Midbrain (tissue), 1 donor: Measurements from ENCODE around the gene ANKRD10.
"Not testable (repeated sequence)": the region's sequence is repeated elsewhere in the genome, so short reads cannot be mapped to it uniquely, and the experiment has no call there.

ENCODE experiments used
- DNase-seq: peaks from one replicate; lab custom pipeline; 2025; lab: John Stamatoyannopoulos, UW

Gene ANKRD10

DNA sequence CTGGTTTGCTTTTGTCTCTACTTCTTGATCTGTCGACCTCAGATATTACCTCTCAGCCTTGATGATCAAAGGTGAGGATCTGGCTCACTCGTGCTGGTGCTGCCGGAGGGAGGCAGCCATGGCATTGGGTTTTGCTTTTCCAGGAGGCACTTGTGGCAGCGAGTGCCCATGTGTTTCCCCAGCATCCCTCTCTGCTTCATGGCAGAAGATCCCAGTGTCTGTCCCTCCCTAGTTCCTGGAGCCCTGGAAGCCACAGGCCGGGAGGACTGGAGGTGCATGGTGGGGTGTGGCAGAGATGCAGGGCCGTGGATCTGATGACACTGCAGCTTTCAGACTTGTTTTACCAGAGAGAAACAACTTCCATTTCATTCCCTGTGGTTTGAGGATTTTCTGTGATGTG, 47.5 kb downstream of the ANKRD10 start:
- no peak for DNase-seq

DNA sequence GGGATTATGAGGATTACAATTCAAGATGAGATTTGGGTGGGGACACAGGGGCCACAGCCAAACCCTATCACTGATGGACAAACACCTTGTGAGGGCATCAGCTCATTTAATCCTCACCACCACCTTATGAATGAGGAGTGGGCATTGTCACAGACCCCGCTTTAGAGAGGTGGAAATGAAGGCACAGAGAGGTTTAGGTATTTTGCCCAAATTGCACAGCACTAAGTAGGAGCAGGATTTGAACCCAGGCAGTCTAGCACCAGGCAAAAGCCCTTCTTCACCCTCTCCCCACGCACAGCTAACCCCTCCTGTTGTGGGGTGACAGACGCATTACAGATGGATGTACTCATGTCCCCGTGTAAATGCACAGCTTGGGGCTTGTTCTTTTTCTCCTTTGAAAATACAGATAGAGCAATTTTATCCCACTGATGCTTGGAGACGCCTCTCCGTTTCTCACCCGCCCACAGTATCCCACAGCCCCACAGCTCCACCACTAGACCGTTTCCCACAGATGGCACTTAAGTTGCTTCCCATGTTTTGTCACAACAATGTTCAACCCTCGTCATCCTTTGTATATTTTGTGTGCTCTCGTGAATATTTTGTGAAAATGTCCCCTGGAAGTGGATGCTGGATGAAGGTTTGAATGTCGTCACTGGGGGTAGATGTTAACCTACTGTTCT, 48.2 kb downstream of the ANKRD10 start:
- no peak for DNase-seq

DNA sequence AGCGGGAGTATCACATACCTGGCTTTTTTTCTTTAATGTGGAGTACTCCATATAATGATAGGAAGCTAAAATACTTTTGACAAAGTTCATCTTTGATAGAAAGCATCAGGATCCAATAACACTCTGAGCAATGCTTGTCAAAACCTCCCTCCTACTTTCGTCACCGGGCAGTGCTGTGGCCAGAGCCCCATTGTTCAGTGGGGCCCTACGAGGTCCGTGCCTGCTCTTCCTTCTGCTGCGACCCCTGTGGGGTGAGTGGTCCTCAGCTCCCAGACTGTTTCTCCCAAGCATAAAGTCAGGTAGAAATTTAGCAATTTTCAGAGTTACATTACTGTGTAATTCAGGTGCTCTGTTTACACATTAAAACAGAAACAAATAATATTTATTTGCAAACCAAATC, 51.2 kb downstream of the ANKRD10 start:
- DNase-seq, result no peak

DNA sequence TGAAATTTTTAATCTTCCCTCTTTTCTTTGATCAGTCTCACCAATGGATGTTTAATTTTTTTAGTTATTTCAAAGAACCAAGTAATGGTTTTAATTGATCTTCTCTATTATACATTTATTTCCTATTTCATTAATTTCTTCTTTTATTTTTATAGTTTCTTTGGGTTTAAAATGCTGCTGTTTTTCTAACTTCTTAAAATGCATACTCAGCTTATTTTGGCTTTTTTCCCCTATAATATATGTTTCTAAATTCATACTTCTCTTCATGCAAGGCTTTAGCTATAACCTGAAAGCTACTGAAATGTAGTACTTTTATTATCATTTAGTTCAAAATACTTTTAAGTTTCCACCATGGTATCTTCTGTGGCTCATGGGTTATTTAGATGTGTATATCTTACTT, 53.9 kb downstream of the ANKRD10 start:
- no peak for DNase-seq

DNA sequence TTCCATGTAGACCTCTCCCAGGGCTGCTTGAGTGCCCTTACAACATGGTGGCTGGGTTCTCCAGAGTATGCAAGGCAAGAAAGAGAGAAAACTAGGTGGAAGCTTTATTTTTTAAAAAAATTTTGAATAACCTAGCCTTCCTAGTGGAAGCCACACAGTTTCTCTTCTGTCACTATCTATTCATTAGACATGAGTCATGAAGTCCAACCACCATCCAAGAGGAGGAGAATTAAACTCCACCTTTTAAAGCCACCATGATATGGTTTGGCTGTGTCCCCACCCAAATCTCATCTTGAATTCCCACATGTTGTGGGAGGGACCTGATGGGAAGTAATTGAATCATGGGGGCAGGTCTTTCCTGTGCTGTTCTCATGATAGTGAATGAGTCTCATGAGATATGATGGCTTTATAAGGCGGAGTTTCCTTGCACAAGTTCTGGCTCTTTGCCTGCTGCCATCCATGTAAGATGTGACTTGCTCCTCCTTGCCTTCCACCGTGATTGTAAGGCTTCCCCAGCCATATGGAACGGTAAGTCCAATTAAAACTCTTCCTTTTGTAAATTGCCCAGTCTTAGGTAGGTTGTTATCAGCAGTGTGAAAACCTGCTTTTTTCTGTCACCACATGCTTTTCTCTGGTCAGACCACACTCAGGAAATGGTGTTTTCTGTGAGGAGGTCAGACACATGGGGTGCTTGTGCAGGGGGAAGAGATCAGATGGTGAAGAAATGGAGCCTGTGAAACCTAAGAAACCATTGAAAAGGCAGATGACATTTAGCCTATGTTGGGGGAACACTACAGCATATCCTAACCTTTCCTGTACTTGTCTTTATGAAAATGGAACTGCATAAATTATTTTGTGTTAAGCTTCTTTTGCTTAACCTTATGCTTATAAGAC, 57.7 kb downstream of the ANKRD10 start:
- DNase-seq, result no peak

DNA sequence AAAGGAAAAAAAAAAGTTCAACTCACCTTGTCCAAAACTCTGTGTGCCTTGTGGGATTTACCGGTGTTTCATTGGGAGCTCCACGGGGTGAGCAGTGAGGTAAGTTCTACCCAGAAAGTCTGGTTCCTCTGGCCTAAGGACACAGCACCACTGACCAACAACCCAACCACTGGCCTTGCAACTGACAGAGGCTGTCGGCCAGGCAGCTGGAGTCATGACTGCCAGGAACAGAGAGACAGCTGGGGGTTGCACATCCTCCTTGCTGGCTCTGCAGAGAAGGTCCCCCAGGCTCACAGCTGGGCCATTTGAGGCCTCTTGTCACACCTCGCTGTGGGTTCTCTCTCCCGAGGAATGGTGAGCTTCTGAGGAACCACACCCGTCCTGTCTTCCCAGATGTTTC, 59.5 kb downstream of the ANKRD10 start:
- no peak for DNase-seq

DNA sequence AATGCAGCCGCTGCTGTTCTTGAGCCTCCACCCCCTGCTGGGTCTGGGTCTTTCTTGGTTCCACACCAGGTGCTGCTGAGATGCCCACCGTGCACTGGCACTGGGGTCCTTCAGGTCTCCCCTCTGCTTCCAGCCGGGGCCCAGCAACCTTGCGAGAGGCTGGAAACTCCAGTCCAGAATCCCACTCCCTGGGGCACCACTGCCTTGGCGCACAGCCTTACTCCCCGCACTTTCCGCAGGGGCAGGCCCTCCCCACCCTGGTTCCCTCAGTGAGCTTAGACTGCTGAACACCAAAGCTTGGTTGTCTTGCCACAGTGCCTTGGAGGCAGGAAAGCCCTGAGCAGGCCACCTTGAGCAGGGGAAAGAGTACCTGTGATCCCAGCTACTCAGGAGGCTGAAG, 60.0 kb downstream of the ANKRD10 start:
- DNase-seq, result no peak

DNA sequence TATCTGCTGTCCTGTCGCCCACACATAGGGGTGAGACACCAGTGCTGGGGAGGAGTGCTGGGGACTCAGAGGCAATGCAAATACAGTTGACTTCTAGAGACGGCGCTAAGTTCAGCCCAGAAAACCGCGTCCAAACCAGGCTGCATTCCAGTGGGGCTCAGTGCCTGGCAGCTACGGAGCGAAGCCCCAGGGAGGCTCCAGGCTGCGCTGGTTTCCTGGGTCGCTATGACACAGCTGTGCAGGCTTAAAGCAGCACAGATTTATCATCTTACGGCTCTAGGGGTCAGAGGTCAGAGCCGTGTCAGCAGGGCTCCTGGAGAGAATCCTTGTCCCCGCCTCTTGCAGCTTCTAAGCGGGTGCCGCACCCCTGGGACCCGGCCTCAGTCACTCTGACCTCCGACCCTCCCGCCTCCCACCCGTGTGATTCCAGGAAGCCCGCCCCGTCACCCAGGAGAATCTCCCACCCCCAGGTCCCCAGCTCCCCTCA, 61.6 kb downstream of the ANKRD10 start:
- no peak for DNase-seq

DNA sequence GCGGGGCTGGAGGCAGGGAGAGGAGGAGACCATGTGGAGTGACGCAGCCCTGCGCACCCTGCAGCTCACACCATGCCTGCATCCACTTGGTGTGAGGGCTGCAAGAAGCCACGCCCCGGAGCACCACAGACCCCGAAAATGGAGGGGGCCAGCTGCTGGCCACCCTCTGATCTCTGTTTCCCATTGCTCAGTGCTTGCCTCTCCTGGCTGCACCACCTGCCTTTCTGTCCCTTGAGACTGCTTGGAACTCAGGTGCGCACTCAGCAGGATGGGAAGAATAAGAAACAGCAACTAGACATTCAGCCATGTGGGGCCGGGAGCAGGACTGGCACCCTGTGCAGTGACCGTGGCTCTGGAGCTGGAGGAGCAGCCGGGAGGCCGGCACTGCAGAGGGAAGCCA, 64.0 kb downstream of the ANKRD10 start:
- no peak for DNase-seq

DNA sequence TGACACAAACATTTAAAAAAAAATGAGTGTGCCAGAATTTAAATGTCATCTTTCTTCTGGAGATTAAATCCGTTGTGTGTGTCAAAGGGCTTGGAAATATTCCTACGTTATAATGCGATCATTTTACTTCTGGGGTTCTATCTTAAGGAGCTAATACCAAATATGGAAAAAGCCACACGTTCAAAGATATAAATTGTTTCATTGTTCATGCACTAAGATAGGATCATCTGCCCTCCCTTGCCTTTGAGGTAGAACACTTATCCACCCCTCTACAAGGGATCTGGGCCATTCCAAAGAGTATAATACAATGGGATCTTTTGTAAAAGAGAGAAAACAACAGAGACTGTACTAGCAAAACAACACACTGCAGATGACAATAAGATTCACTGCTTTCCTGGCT, 64.9 kb downstream of the ANKRD10 start:
- no peak for DNase-seq

DNA sequence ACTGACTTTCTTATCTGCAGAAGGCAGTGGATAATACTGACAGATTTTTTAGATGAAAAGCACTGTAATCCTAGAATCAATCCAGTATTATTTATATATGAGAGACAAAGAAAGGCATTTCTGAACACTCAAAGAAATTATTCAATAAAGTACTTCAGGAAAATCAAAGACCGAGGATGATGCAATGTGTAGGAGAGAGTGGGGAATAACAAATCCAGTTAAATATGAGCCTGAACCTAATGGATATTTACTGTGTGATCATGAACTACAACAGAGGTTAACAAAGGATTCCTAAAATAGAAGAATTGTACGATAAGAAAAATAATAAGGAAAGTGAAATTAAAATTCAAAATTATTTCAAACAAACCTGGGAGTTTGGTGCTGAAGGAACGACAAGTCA, 69.3 kb downstream of the ANKRD10 start:
- no peak for DNase-seq

DNA sequence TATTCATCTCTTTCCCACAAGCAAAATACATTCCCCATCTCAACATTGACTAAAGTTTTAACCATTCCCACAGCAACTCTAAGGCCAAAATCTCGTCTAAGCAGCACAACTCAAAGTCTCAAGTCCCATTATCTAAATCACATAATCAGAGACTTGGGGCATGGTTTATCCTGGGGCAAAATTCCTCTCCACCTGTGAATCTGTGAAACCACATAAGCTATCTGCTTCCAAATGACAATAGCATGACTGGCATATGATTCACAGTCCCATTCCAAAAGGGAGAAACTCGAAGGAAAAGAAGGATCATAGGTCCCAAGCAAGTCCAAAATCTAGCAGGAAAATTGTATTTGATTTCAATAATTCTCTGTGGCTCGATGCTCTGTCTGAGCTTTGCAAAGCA, 73.0 kb downstream of the ANKRD10 start:
- no peak for DNase-seq

DNA sequence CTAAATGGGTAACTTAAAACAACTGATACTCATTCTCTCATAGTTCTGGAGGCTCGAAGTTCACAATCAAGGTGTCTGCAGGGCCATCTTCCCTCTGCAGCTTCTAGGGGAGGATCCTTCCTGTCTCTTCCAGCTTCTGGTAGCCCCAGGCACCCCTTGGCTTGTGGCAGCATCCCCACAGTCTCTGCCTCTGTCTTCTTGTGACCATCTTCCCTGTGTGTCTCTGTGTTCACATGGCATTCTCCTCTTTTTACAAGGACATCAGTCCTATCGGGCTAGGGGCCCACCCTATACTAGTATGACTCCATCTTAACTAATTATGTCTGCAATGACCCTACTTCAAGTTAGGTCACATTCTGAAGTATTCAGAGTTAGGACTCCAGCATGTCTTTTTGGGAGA, 73.5 kb downstream of the ANKRD10 start:
- no peak for DNase-seq

DNA sequence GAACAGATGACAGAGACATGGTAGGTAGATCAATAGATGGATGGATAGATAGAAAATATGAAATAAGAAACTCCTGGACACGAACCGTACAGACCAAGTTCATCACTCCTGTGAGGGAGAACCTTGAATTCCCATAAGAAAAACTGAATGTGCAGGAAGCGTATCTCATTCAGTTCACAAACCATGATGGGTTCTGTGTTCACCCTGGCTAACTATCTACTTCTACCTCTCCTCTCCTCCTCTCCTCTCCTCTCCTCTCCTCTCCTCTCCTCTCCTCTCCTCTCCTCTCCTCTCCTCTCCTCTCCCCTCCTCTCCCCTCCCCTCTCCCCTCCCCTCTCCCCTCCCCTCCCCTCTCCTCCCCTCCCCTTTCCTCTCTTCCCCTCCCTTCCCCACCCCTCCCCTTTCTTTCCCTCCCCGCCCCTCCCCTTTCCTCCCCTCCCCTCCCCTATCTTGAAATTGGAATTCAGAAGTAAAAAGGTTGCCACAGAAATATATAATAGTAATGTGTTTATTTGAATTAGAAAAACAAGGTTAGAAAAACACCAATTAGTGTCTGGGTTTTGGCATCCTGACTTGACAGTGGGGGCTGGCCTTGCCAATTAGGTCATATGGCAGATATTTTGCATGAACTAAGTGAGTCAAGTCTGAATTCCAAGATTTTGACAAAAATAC, 75.9 kb downstream of the ANKRD10 start:
- no peak for DNase-seq

DNA sequence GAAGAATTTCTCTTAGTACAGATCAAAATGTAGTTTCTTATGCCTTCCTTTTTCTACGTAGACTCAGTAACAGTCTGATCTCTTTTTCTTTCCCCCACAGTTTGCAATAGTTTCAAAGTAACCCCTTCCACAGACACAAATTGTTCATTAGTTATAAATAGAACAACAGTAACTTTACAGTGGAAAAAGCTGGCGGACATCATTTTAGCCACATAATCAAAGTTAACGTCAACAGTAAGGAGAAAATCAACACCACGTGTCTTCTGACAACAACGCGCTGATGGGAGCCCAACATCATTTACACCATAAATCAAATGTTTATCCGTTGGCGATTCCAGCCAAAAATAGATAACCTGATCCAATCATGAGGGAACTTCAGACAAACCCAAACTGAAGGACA, 76.8 kb downstream of the ANKRD10 start:
- DNase-seq, result no peak

DNA sequence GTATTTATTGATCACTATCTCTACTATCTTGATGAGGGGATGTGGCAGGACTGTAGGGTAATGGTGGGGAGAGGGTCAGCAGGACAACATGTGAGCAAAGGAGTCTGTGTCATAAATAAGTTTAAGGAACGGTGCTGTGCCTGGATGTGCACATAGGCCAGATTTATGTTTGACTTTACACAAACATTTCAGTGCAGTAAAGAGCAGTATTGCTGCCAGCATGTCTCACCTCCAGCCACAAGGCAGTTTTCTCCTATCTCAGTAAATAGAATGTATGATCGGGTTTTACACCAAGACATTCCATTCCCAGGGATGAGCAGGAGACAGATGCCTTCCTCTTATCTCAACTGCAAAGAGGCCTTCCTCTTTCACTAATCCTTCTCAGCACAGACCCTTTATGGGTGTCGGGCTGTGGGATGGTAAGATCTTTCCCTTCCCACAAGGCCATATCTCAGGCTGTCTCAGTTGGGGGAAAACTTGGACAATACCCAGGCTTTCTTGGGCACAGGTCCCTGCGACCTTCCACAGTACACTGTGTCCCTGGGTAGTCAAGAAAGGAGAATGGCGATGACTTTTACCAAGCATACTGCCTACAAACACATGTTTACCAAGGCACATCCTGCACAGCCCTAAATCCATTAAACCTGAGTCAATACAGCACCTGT, 77.3 kb downstream of the ANKRD10 start:
- DNase-seq, result not testable (repeated sequence)

DNA sequence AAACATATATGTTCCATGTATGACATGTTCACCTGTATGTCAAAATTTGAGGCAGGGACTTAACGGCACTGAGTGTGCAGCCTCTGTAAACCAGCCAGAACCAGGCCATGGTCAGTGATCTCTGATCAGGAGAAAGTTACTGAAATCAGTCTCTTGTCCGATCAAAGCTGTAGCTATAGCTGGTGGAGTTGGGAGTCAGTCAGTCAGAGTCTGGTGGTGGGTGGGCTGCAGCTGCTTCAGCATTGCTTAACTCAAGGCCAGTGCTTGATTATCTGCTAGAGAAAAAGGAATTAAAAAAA, 78.3 kb downstream of the ANKRD10 start:
- DNase-seq, result no peak

DNA sequence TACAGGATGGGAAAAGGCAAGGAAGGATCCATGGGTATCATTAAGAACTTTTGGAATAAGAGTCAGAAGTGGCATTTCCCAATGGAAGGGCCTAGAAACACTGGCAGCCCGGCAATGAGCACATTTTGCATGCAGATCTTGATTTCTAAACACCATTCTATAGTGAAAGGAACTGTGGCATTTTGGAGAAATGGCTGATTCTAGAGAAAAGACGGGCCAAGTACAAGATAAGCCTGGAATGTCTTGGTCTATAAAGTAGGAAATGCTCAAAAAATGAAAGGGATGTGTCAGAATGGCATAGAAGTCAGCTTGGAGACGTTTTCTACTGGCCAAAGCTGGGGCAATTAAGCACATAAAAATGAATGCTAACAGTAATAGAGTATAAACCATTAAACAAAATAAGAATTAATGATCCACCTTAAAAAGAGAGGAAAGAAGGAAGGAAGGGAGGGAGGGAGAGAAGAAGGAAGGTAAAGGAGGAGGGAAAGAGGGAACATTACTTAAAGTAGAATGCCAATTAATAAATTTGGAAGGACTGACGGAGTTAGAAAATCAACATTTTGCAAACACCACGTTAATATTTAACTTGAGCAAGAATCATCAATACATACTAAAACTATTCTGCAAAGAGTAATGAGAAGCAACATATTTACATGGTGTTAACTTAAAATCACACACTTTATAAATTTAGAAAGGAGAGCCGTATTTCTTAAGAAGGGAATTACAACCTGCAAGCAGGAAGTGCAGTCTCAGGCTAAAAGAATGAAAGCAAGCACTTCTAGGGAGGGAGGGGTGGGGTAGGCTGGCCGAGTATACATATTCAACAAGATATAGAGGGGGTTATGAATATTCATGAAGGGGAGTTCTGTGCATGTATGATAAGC, 78.9 kb downstream of the ANKRD10 start:
- no peak for DNase-seq

DNA sequence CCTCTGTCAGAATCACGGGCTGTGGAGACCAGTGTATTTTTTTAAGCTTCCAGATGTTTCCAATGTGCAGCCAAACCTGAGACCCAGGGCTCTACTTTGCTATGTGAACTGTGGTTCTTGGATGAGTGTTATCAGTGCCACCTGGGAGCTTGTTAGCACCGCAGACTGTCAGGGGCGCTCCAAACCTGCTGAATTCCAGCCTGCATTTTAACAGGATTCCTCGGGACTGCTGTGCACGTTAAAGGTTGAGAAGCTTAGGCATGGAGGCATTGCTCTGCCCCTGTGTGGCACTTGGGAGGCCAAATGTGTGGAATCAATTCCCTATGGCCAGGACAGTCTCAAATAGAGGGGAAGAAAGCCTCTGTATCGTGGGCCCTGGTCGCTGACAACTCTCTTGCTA, 80.3 kb downstream of the ANKRD10 start:
- DNase-seq, result no peak

DNA sequence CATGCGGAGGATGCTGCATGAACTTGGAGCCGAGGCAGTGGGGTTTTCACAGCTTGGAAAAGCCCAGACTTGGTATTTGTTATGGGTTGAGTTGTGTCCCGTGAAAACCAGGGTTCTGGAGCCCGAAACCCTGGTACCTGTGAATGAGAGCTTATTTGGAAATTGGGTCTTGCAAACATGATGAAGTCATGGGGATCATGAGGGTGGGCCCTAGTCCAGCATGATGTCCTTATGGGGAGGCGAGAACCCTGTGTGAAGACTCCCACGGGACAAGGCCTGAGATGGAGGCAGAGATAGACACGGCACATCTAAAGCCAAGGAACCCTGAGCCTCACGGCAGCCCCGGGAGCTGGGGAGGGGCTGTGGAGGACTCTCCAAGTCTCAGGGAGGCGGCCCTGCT, 82.3 kb downstream of the ANKRD10 start:
- no peak for DNase-seq

DNA sequence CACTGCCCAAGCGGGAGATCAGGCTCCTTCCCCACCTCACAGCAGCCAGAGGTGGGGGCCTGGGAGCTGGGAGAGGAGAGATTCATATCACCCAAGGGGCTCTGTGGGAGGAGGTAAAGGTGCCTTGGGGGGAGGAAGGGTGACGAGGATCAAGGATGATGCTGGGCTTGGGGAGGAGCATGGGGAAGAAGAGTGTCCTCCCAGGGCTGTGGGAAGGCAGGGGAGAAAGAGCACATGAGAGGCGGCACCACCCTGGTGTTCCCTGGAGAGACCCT, 82.7 kb downstream of the ANKRD10 start:
- DNase-seq, result no peak
